IPS DF 6.9 (cell line): Measurements from ENCODE around the gene GALNT10.

ENCODE experiments used
- DNase-seq: peaks from one replicate; pipeline ENCODE4 v3.0.0-alpha.2; 2013; ENCODE audit warnings: low read depth, low spot score
- H3K27ac ChIP-seq: one replicate; pipeline ENCODE4 v1.5.1; 2013; ENCODE audit warnings: low read length, control low read depth
- H3K27me3 ChIP-seq: 2 replicates; pipeline ENCODE4 v1.6.1; 2013; ENCODE audit warnings: mild to moderate bottlenecking, low read length; ENCODE audit not compliant: control insufficient read depth, insufficient read depth
- H3K36me3 ChIP-seq: 2 replicates; pipeline ENCODE4 v1.6.1; 2013; ENCODE audit warnings: low read length; ENCODE audit not compliant: control insufficient read depth, insufficient read depth
- H3K4me1 ChIP-seq: 2 replicates; pipeline ENCODE4 v1.6.1; 2013; ENCODE audit warnings: low read length; ENCODE audit not compliant: control insufficient read depth, insufficient read depth
- H3K4me3 ChIP-seq: 2 replicates; pipeline ENCODE4 v1.5.1; 2013; ENCODE audit warnings: mild to moderate bottlenecking, low read length
- H3K9me3 ChIP-seq: 2 replicates; pipeline ENCODE4 v1.6.1; 2013; ENCODE audit warnings: low read length, inconsistent platforms; ENCODE audit not compliant: control insufficient read depth, insufficient read depth
- WGBS: extraction: QIAGEN DNeasy Blood & Tissue Kit; methylation state at CpG from one replicate; pipeline ENCODE4 v1.1.7; 2013; ENCODE audit warnings: mixed read lengths, missing lambda C conversion rate; ENCODE audit not compliant: insufficient read length, insufficient coverage; 5-methylcytosine and 5-hydroxymethylcytosine counted together

GALNT10 gene

GRCh38 chr5:154277499-154277898 lies 87.0 kb downstream of the GALNT10 start:
- no peak overlapping the region for H3K27ac ChIP-seq
- H3K27me3 ChIP-seq: no peaks in the 10 kb centered on the region
- no peaks in the 10 kb centered on the region for H3K4me1 ChIP-seq
- no CpG with 5 or more reads among the region's 1 CpG for WGBS
- no peak overlapping the region for H3K4me3 ChIP-seq
- H3K9me3 ChIP-seq: no peaks in the 10 kb centered on the region
- no peak for DNase-seq
- H3K36me3 ChIP-seq: no peaks in the 10 kb centered on the region

- DNase-seq: no peak
- no peaks in the 10 kb centered on the region for H3K4me1 ChIP-seq
- no peaks in the 10 kb centered on the region for H3K9me3 ChIP-seq
- no peaks in the 10 kb centered on the region for H3K36me3 ChIP-seq
- no peaks in the 10 kb centered on the region for H3K27me3 ChIP-seq
- H3K27ac ChIP-seq: no peak overlapping the region
- H3K4me3 ChIP-seq: no peak overlapping the region
These were observed 87.7 kb downstream of the GALNT10 start for GRCh38 chr5:154278186-154278585.

GRCh38 chr5:154278908-154279307 lies 88.4 kb downstream of the GALNT10 start:
- no peak overlapping the region for H3K27ac ChIP-seq
- no peaks in the 10 kb centered on the region for H3K9me3 ChIP-seq
- no peaks in the 10 kb centered on the region for H3K27me3 ChIP-seq
- no peaks in the 10 kb centered on the region for H3K4me1 ChIP-seq
- H3K4me3 ChIP-seq: no peak overlapping the region
- H3K36me3 ChIP-seq: no peaks in the 10 kb centered on the region
- no peak for DNase-seq

- Histone ChIP-seq H3K27ac (no peak overlapping the region), H3K4me1 (peaks cover 7% of the 10 kb centered on the region; the same call in 1 of the 2 replicates), H3K4me3 (no peak overlapping the region), H3K27me3 (no peaks in the 10 kb centered on the region), H3K36me3 (no peaks in the 10 kb centered on the region), H3K9me3 (no peaks in the 10 kb centered on the region)
- no peak for DNase-seq
- no CpG with 5 or more reads among the region's 2 CpGs for WGBS
These were observed 93.9 kb downstream of the GALNT10 start for GRCh38 chr5:154284433-154284832.

GRCh38 chr5:154285661-154286408 lies 95.3 kb downstream of the GALNT10 start:
- no CpG with 5 or more reads among the region's 4 CpGs for WGBS
- no peak overlapping the region for H3K27ac ChIP-seq
- DNase-seq: no peak
- no peaks in the 10 kb centered on the region for H3K9me3 ChIP-seq
- H3K4me1 ChIP-seq: peaks cover 7% of the 10 kb centered on the region; the same call in 1 of the 2 replicates
- H3K27me3 ChIP-seq: no peaks in the 10 kb centered on the region
- no peaks in the 10 kb centered on the region for H3K36me3 ChIP-seq
- H3K4me3 ChIP-seq: no peak overlapping the region

- no peak for DNase-seq
- Histone ChIP-seq H3K27me3 (no peaks in the 10 kb centered on the region), H3K4me1 (peaks cover 7% of the 10 kb centered on the region; the same call in 1 of the 2 replicates), H3K9me3 (no peaks in the 10 kb centered on the region), H3K27ac (no peak overlapping the region), H3K4me3 (no peak overlapping the region), H3K36me3 (no peaks in the 10 kb centered on the region)
- WGBS: no CpG with 5 or more reads among the region's 3 CpGs
These were observed 96.0 kb downstream of the GALNT10 start for GRCh38 chr5:154286557-154286956.

GRCh38 chr5:154287136-154287535 lies 96.6 kb downstream of the GALNT10 start:
- Histone ChIP-seq H3K36me3 (no peaks in the 10 kb centered on the region), H3K27me3 (no peaks in the 10 kb centered on the region), H3K4me3 (no peak overlapping the region), H3K9me3 (no peaks in the 10 kb centered on the region), H3K27ac (no peak overlapping the region), H3K4me1 (peaks cover 7% of the 10 kb centered on the region; the same call in 1 of the 2 replicates)
- no CpG with 5 or more reads among the region's 5 CpGs for WGBS
- no peak for DNase-seq

GRCh38 chr5:154288145-154288544 lies 97.6 kb downstream of the GALNT10 start:
- DNase-seq: no peak
- Histone ChIP-seq H3K27me3 (no peaks in the 10 kb centered on the region), H3K4me1 (peaks cover 7% of the 10 kb centered on the region; the same call in 1 of the 2 replicates), H3K36me3 (no peaks in the 10 kb centered on the region), H3K4me3 (no peak overlapping the region), H3K9me3 (no peaks in the 10 kb centered on the region), H3K27ac (no peak overlapping the region)
- WGBS: no CpG with 5 or more reads among the region's 2 CpGs

GRCh38 chr5:154291917-154292316 lies 101.4 kb downstream of the GALNT10 start:
- Histone ChIP-seq H3K36me3 (no peaks in the 10 kb centered on the region), H3K4me1 (peaks cover 3% of the 10 kb centered on the region; the same call in 1 of the 2 replicates), H3K9me3 (no peaks in the 10 kb centered on the region), H3K27ac (no peak overlapping the region), H3K4me3 (no peak overlapping the region), H3K27me3 (no peaks in the 10 kb centered on the region)
- no peak for DNase-seq
- no CpG with 5 or more reads among the region's 5 CpGs for WGBS

GRCh38 chr5:154293219-154293618 lies 102.7 kb downstream of the GALNT10 start:
- Histone ChIP-seq H3K27ac (no peak overlapping the region), H3K36me3 (no peaks in the 10 kb centered on the region), H3K4me3 (no peak overlapping the region), H3K27me3 (no peaks in the 10 kb centered on the region), H3K9me3 (no peaks in the 10 kb centered on the region), H3K4me1 (no peaks in the 10 kb centered on the region)
- no peak for DNase-seq
- WGBS: no CpG with 5 or more reads among the region's 1 CpG

GRCh38 chr5:154295551-154295950 lies 105.0 kb downstream of the GALNT10 start:
- Histone ChIP-seq H3K4me3 (no peak overlapping the region), H3K36me3 (no peaks in the 10 kb centered on the region), H3K27ac (no peak overlapping the region), H3K4me1 (no peaks in the 10 kb centered on the region), H3K27me3 (no peaks in the 10 kb centered on the region), H3K9me3 (no peaks in the 10 kb centered on the region)
- WGBS: no CpG with 5 or more reads among the region's 1 CpG
- no peak for DNase-seq
